ENCODE data around the gene PRTG. TPM values are rescaled to one million over a fixed set of nuclear protein-coding genes. Genes with fewer than 3 reads are reported as not detected.

The PRTG gene
- total and polyA plus RNA-seq, 2 of the 13 experiments (the other 11 are each of a cell fraction or from before 2014, with no cell fraction given), result 13.2 to 22.3 TPM

- TF ChIP-seq NR1H2 (CRISPR knock-in tag; IDR thresholded peaks at IDR 0.05; ENCODE audit: borderline replicate concordance, low read depth) (no peak), WIZ (CRISPR knock-in tag; IDR thresholded peaks at IDR 0.05) (no peak)
These were observed 36.0 kb upstream of the PRTG start (continued) for GRCh38 chr15:55778932-55779331.

DNA sequence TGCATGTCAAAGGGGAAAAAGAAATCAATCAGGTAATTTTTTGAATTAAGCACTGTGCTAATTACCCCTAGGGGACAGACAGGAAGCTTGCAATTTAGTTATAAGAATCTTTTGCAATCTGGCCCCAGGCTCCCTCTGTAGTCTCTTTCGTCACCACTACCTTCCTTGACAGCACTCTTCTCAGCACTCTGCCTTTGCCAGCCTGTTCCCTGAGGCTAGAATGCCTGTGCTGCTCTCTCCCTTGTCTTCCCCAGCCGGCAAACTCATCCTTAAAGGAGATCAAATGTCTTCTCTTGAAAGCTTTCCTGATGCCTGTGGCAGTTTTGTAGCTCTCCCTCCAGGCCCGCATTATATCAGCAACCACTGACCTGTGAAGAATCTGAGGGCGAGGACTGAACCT, 32.4 kb upstream of the PRTG start:
- H4K20me1 ChIP-seq (ENCODE audit: insufficient read depth, low read length), result no peaks in the 10 kb centered on the region
- in situ Hi-C loops (cut with HindIII; ENCODE audit: extremely low pct_ligation_motif_present, low pct_unique_long_range_greater_than_20kb) (no loop called here), intact Hi-C loops (cut with micrococcal nuclease; ENCODE audit: unreplicated experiment) (no loop called here)
- no peaks in the 10 kb centered on the region for H3K9me3 ChIP-seq (ENCODE audit: low read length)
- no peak for FAIRE-seq
- no peak for TF ChIP-seq YY1 (IDR thresholded peaks at IDR 0.05; ENCODE audit: insufficient read depth, insufficient replicate concordance, low read depth, low read length)
- no peak for TF ChIP-seq CBFB (CRISPR knock-in tag; IDR thresholded peaks at IDR 0.05)
- TF ChIP-seq ZNF432 (CRISPR knock-in tag; IDR thresholded peaks at IDR 0.05; ENCODE audit: borderline replicate concordance), result no peak
- no peak for TF ChIP-seq NFYC (CRISPR knock-in tag; IDR thresholded peaks at IDR 0.05)
- TF ChIP-seq ZSCAN12 (CRISPR knock-in tag; IDR thresholded peaks at IDR 0.05), result no peak
- TF ChIP-seq ZHX2 (IDR thresholded peaks at IDR 0.05; ENCODE audit: low read depth), result no peak
- no peak for TF ChIP-seq ZHX2 (CRISPR knock-in tag; IDR thresholded peaks at IDR 0.05; ENCODE audit: borderline replicate concordance)
- TF ChIP-seq NFATC3 (CRISPR knock-in tag; IDR thresholded peaks at IDR 0.05), result no peak
- TF ChIP-seq MLLT10 (CRISPR knock-in tag; IDR thresholded peaks at IDR 0.05), result no peak
- no peak for TF ChIP-seq ZBTB33 (CRISPR knock-in tag; IDR thresholded peaks at IDR 0.05)
- no peak overlapping the region for H3K4me2 ChIP-seq (ENCODE audit: low read depth, low read length)
- no TSS peak for BruUV-seq (replicated peaks)
- peaks cover 0 to 2% of the 10 kb centered on the region in 2 experiments; a peak in 1 of 5 replicates for H3K27me3 ChIP-seq (ENCODE audit: control insufficient read depth in 1 of 2, insufficient read depth in 2 of 2, low read length in 2 of 2)
- no peaks in the 10 kb centered on the region for H3K36me3 ChIP-seq (replicated peaks in 1 of 2; ENCODE audit: control insufficient read depth in 1 of 2, insufficient read depth in 2 of 2, low read length in 2 of 2)
- H3K9ac ChIP-seq (ENCODE audit: insufficient read depth, low read depth, low read length), result no peak overlapping the region
- 15% methylated on average over 4 of the region's 4 CpGs for WGBS (ENCODE audit: low lambda C conversion rate)
- H3K4me1 ChIP-seq (ENCODE audit: insufficient read depth, low read length), result no peaks in the 10 kb centered on the region
- H2AFZ ChIP-seq (ENCODE audit: low read length), result no peak overlapping the region
- H3K4me3 ChIP-seq (replicated peaks in 1 of 3; ENCODE audit: insufficient read depth in 1 of 3, low read depth in 2 of 3, low read length in 3 of 3), result no peak overlapping the region
- POLR2A ChIA-PET, result no interaction called here
- CTCF ChIA-PET (ENCODE audit: low intra/inter-chr PET ratio, low total read pairs), result no interaction called here
- no peaks in the 10 kb centered on the region for H3K79me2 ChIP-seq (ENCODE audit: insufficient read depth, low read length)
- no peak for ATAC-seq
- no peak for DNase-seq (ENCODE audit: low spot score)
- H3K27ac ChIP-seq (ENCODE audit: extremely low read length, insufficient read depth, low read length), result no peak overlapping the region

All from HepG2 (cell line).